ENCODE results near the gene DDX28. TPM values are rescaled to one million over a fixed set of nuclear protein-coding genes. Genes with fewer than 3 reads are reported as not detected.

The DDX28 gene
- total and polyA plus RNA-seq, 2 of the 4 experiments (the other 2 are of a cell fraction), result 9.2 to 10.0 TPM

GRCh38 chr16:68064791-68065365, 41.8 kb upstream of the DDX28 start:
- Histone ChIP-seq H3K79me1 (ENCODE audit: low read depth in 1 of 2, low read length in 2 of 2) (0 out of 4 replicates have a peak, but pooled peaks cover 0 to 5% of the 10 kb centered on the region in 2 experiments), H2BK20ac (ENCODE audit: low read depth, low read length) (no peak overlapping the region), H4K5ac (ENCODE audit: low read depth, low read length) (no peak overlapping the region), H2BK120ac (ENCODE audit: low read depth, low read length) (peak overlapping the region; percentile 45; the same call in 1 of the 2 replicates), H2AK5ac (ENCODE audit: low read depth, low read length) (peak overlapping the region; percentile 92), H2BK5ac (ENCODE audit: low read depth, low read length, poor library complexity, severe bottlenecking) (peak overlapping the region; percentile 79), H3K56ac (ENCODE audit: extremely low read depth, insufficient read depth, low read length) (no peak overlapping the region), H3K4me1 (ENCODE audit: control insufficient read depth, insufficient read depth, low read length) (peaks cover 16% of the 10 kb centered on the region), H3K27me3 (ENCODE audit: control insufficient read depth, insufficient read depth, low read length) (no peaks in the 10 kb centered on the region), H4K91ac (ENCODE audit: insufficient read depth, low read depth, low read length) (0 out of 2 replicates have a peak overlapping the region, but pooled peaks have one; percentile 43), H3K9me1 (ENCODE audit: insufficient read depth, low read length) (peaks cover 14% of the 10 kb centered on the region), H3K4me3 (ENCODE audit: insufficient read depth, low read depth, low read length) (no peak overlapping the region), H3K4ac (ENCODE audit: low read depth, low read length) (peak overlapping the region; percentile 65), H4K20me1 (ENCODE audit: insufficient read depth, low read length) (peaks cover 23% of the 10 kb centered on the region), H3K36me3 (ENCODE audit: control insufficient read depth, insufficient read depth, low read length) (peaks cover 12% of the 10 kb centered on the region; the same call in 1 of the 2 replicates), H3K9ac (ENCODE audit: low read depth, low read length) (peak overlapping the region; percentile 34; the same call in 1 of the 2 replicates), H3K23ac (ENCODE audit: low read depth, low read length) (no peak overlapping the region), H3K18ac (ENCODE audit: low read depth, low read length) (no peak overlapping the region), H2BK15ac (ENCODE audit: low read depth, low read length) (peak overlapping the region; percentile 13; the same call in 1 of the 3 replicates), H3K4me2 (ENCODE audit: low read depth, low read length) (peak overlapping the region; percentile 42; the same call in 1 of the 2 replicates), H3K14ac (replicated peaks; ENCODE audit: low read depth, low read length) (peak overlapping the region; percentile 45), H4K8ac (ENCODE audit: low read depth in 2 of 2, low read length in 2 of 2) (peak overlapping the region in 1 of 2 experiments; percentile 84; a peak in 2 of 4 replicates), H3K27ac (ENCODE audit: insufficient read depth, low read length) (peak overlapping the region; percentile 62), H3K9me3 (ENCODE audit: control insufficient read depth, insufficient read depth, low read length) (no peaks in the 10 kb centered on the region), H2AK9ac (replicated peaks; ENCODE audit: low read depth, low read length, poor library complexity) (peak overlapping the region; percentile 85), H2AFZ (replicated peaks; ENCODE audit: low read length, poor library complexity) (peak overlapping the region; percentile 68)
- ChIA-PET POLR2A (ENCODE audit: unreplicated experiment) (interaction anchor here (0.6 to 0.7 kb wide), 2 partner anchors 303 to 859 kb away, joined by 3 to 8 read pairs; no protein-coding TSS in a partner anchor), CTCF (interaction anchor here (0.6 to 1.1 kb wide), 6 partner anchors 20 to 166 kb away, joined by 3 to 10 read pairs (median 4); partner anchors contain the start of gene NFATC3)
- DNase-seq, result peak; percentile 91
- no TSS peak for BruUV-seq (replicated peaks)
- peak; percentile 86 for ATAC-seq (ENCODE audit: low read depth)
- dilution Hi-C loops (cut with HindIII; ENCODE audit: low sequenced_read_pairs, unreplicated experiment) (no loop called here), in situ Hi-C loops (cut with MboI; ENCODE audit: low sequenced_read_pairs) (no loop called here), intact Hi-C loops (cut with micrococcal nuclease) (loop anchor here (1.0 kb wide), 1 partner anchor 164 kb away; no protein-coding TSS in a partner anchor)
- WGBS, 2 experiments (ENCODE audit: extremely low coverage in 2 of 2, insufficient read length in 1 of 2), result no CpG with 5 or more reads among the region's 2 CpGs
- TF ChIP-seq RAD21 (IDR thresholded peaks at IDR 0.05; ENCODE audit: low read length), result peak; percentile 65
- TF ChIP-seq CTCF (conservative IDR thresholded peaks at IDR 0.05; ENCODE audit: low read depth, low read length), result peak; percentile 88
- peak; percentile 38 for TF ChIP-seq FOS (IDR thresholded peaks at IDR 0.05; ENCODE audit: low read depth, low read length)
- no peak for TF ChIP-seq CHD1 (IDR thresholded peaks at IDR 0.05; ENCODE audit: low read depth, low read length)
- TF ChIP-seq USF2 (IDR thresholded peaks at IDR 0.05; ENCODE audit: low read depth, low read length), result no peak
- 0 out of 2 replicates have a peak, but pooled peaks have one; percentile 7 for TF ChIP-seq RFX5 (IDR thresholded peaks at IDR 0.05; ENCODE audit: low read depth, low read length)
- TF ChIP-seq POLR2A (IDR thresholded peaks at IDR 0.05; ENCODE audit: low read depth, low read length), result no peak
- no peak for TF ChIP-seq MAZ (IDR thresholded peaks at IDR 0.05; ENCODE audit: borderline replicate concordance, low read depth, low read length)
- TF ChIP-seq ELK1 (IDR thresholded peaks at IDR 0.05; ENCODE audit: borderline replicate concordance, low read depth, low read length), result no peak
- peak; percentile 78 for TF ChIP-seq BHLHE40 (IDR thresholded peaks at IDR 0.05; ENCODE audit: low read depth, low read length)
- peak; percentile 66 for TF ChIP-seq RCOR1 (IDR thresholded peaks at IDR 0.05; ENCODE audit: insufficient replicate concordance, low read length)
- TF ChIP-seq MAFK (IDR thresholded peaks at IDR 0.05; ENCODE audit: low read depth, low read length), result no peak
- TF ChIP-seq NFE2L2 (IDR thresholded peaks at IDR 0.05; ENCODE audit: low read depth, low read length), result peak; percentile 59; the same call in 1 of the 2 replicates
- TF ChIP-seq SMC3 (IDR thresholded peaks at IDR 0.05; ENCODE audit: low read depth, low read length), result peak; percentile 50
